Natural killer cell (primary cell): Measurements from ENCODE around the gene PPT1. TPM values are rescaled to one million over a fixed set of nuclear protein-coding genes. Genes with fewer than 3 reads are reported as not detected.
"Not testable (repeated sequence)": the region's sequence is repeated elsewhere in the genome, so short reads cannot be mapped to it uniquely, and the experiment has no call there.

Source experiments
- ATAC-seq, 3 donors: fragments of 150-1000 bp in 2 of 3; fragments of 200-7000 bp in 1 of 3; cut with Tn5 transposase; 1 replicate in 1 of 3; 2 replicates in 2 of 3; pipeline ENCODE4 v1.10.0; 2021; ENCODE audit warnings: mild to moderate bottlenecking in 2 of 3, moderate library complexity in 2 of 3
- DNase-seq, 2 donors: peaks; one replicate each; pipeline versions ENCODE4 v3.0.0 to v3.0.0-alpha.2; 2013 to 2021; ENCODE audit warnings: mixed read lengths in 1 of 2
- H3K27ac ChIP-seq: one replicate; pipeline ENCODE4 v1.5.1; 2013; ENCODE audit warnings: mild to moderate bottlenecking, low read length
- H3K27me3 ChIP-seq: one replicate; pipeline ENCODE4 v1.6.1; 2013; ENCODE audit warnings: low read length; ENCODE audit not compliant: control insufficient read depth, insufficient read depth
- H3K36me3 ChIP-seq: one replicate; pipeline ENCODE4 v1.6.1; 2013; ENCODE audit warnings: low read length; ENCODE audit not compliant: control insufficient read depth, insufficient read depth
- H3K4me1 ChIP-seq: one replicate; pipeline ENCODE4 v1.6.1; 2013; ENCODE audit warnings: low read length; ENCODE audit not compliant: control insufficient read depth, insufficient read depth
- H3K4me3 ChIP-seq: one replicate; pipeline ENCODE4 v1.5.1; 2013; ENCODE audit warnings: low read length
- H3K9me3 ChIP-seq: one replicate; pipeline ENCODE4 v1.6.1; 2013; ENCODE audit warnings: low read length; ENCODE audit not compliant: control insufficient read depth, insufficient read depth
- H3K27ac Mint-ChIP-seq, 2 donors: one replicate each; pipeline ENCODE4 v1.8.0; 2022; ENCODE audit warnings: mild to moderate bottlenecking in 2 of 2, mixed read lengths in 2 of 2, moderate library complexity in 1 of 2
- H3K27me3 Mint-ChIP-seq, 2 donors: one replicate each; pipeline ENCODE4 v1.8.0; 2022; ENCODE audit warnings: low read depth in 2 of 2, mixed read lengths in 2 of 2
- H3K36me3 Mint-ChIP-seq: one replicate; pipeline ENCODE4 v1.8.0; 2022; ENCODE audit warnings: mixed read lengths
- H3K4me1 Mint-ChIP-seq, 2 donors: one replicate each; pipeline ENCODE4 v1.8.0; 2022; ENCODE audit warnings: mixed read lengths in 2 of 2
- H3K4me3 Mint-ChIP-seq: one replicate; pipeline ENCODE4 v1.8.0; 2022; ENCODE audit warnings: mild to moderate bottlenecking, moderate library complexity, mixed read lengths
- H3K9me3 Mint-ChIP-seq, 2 donors: one replicate each; pipeline ENCODE4 v1.8.0; 2022; ENCODE audit warnings: mixed read lengths in 2 of 2
- CTCF ChIP-seq: fragments of 200-600 bp; IDR thresholded peaks from one replicate; pipeline ENCODE4 v1.8.0; 2022; ENCODE audit warnings: antibody characterized with exemption
- WGBS: methylation state at CpG from one replicate; pipeline ENCODE4 v1.1.7; 2013; ENCODE audit warnings: missing lambda C conversion rate; ENCODE audit not compliant: insufficient coverage; 5-methylcytosine and 5-hydroxymethylcytosine counted together
- intact Hi-C: fragments of 100-400 bp; cut with micrococcal nuclease; formaldehyde crosslinking; loops from one replicate; pipeline ENCODE4 v1.14.2; 2022
- total RNA-seq, 4 donors: library from RNA; stranded (reverse); fragments of 120-200 nt in 1 of 4; gene quantifications; one replicate each; pipeline versions ENCODE4 v1.2.3 to v1.2.4, GENCODE V29; 2013 to 2022

The PPT1 gene
- total RNA-seq, 3 donors from 2014 or later (not counting 1 experiment from before 2014, with no cell fraction given), result 24.9 to 34.5 (median 29.9) TPM

GRCh38 chr1:40090652-40091355, 6.2 kb downstream of the PPT1 start:
- Mint-ChIP-seq H3K9me3 (no peaks in the 10 kb centered on the region), H3K4me1 (peaks cover 0 to 8% of the 10 kb centered on the region in 2 donors), H3K36me3 (no peaks in the 10 kb centered on the region), H3K27ac (no peak overlapping the region), H3K4me3 (no peak overlapping the region), H3K27me3 (no peaks in the 10 kb centered on the region)
- Histone ChIP-seq H3K36me3 (peaks cover 39% of the 10 kb centered on the region), H3K4me1 (peaks cover 2% of the 10 kb centered on the region), H3K27ac (no peak overlapping the region), H3K27me3 (no peaks in the 10 kb centered on the region), H3K9me3 (no peaks in the 10 kb centered on the region), H3K4me3 (no peak overlapping the region)
- WGBS, result 90% methylated on average over 4 of the region's 5 CpGs
- DNase-seq, result no peak
- intact Hi-C loops, result no loop called here
- ATAC-seq, result no peak
- no peak for TF ChIP-seq CTCF

GRCh38 chr1:40084750-40085149, 12.3 kb downstream of the PPT1 start:
- H3K4me1 ChIP-seq, H3K27ac ChIP-seq, H3K4me3 ChIP-seq, H3K27me3 ChIP-seq, H3K36me3 Mint-ChIP-seq, H3K9me3 ChIP-seq, H3K4me3 Mint-ChIP-seq, H3K27me3 Mint-ChIP-seq, H3K27ac Mint-ChIP-seq, ATAC-seq, H3K9me3 Mint-ChIP-seq: not testable (repeated sequence)
- H3K4me1 Mint-ChIP-seq, result peaks cover 6 to 14% of the 10 kb centered on the region in 2 donors
- H3K36me3 ChIP-seq, result peaks cover 22% of the 10 kb centered on the region
- 48% methylated on average over 11 of the region's 11 CpGs for WGBS
- TF ChIP-seq CTCF, result peak; percentile 77
- peak; percentile 47 to 49 for DNase-seq
- intact Hi-C loops, result loop anchor here (2.0 kb wide), 1 partner anchor 254 kb away; no protein-coding TSS in a partner anchor

DNA sequence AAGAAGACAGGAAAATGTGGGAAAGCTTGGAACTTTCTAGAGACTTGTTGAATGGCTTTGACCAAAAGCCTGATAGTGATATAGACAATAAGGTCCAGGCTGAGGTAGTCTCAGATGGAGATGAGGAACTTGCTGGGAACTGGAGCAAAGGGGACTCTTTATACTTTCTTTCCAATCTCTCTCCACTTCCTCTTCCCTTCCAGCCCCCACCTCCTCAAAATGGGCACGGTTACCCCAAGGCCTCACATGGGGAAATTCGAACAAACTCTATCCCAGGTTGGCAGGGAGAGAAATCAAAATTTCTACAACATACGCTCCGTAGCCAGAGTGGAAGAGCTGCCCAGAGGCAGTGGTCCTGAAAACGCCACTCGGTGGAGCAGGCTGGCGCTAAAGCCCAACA, 15.2 kb downstream of the PPT1 start:
- H3K27me3 Mint-ChIP-seq, result no peaks in the 10 kb centered on the region
- no peaks in the 10 kb centered on the region for H3K9me3 Mint-ChIP-seq
- peaks cover 7% of the 10 kb centered on the region for H3K4me1 ChIP-seq
- H3K4me3 Mint-ChIP-seq, result no peak overlapping the region
- H3K4me3 ChIP-seq, result no peak overlapping the region
- no peak for TF ChIP-seq CTCF
- H3K27ac Mint-ChIP-seq, result no peak overlapping the region
- no peaks in the 10 kb centered on the region for H3K27me3 ChIP-seq
- no peak for ATAC-seq
- no peak overlapping the region for H3K27ac ChIP-seq
- no peaks in the 10 kb centered on the region for H3K36me3 Mint-ChIP-seq
- intact Hi-C loops, result no loop called here
- peaks cover 6 to 15% of the 10 kb centered on the region in 2 donors for H3K4me1 Mint-ChIP-seq
- 82% methylated on average over 7 of the region's 7 CpGs for WGBS
- no peak for DNase-seq
- H3K9me3 ChIP-seq, result no peaks in the 10 kb centered on the region
- peaks cover 15% of the 10 kb centered on the region for H3K36me3 ChIP-seq
